ENCODE results near the gene MXD1.
"Not testable (repeated sequence)": the region's sequence is repeated elsewhere in the genome, so short reads cannot be mapped to it uniquely, and the experiment has no call there.

The MXD1 gene, protein sequence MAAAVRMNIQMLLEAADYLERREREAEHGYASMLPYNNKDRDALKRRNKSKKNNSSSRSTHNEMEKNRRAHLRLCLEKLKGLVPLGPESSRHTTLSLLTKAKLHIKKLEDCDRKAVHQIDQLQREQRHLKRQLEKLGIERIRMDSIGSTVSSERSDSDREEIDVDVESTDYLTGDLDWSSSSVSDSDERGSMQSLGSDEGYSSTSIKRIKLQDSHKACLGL

DNA sequence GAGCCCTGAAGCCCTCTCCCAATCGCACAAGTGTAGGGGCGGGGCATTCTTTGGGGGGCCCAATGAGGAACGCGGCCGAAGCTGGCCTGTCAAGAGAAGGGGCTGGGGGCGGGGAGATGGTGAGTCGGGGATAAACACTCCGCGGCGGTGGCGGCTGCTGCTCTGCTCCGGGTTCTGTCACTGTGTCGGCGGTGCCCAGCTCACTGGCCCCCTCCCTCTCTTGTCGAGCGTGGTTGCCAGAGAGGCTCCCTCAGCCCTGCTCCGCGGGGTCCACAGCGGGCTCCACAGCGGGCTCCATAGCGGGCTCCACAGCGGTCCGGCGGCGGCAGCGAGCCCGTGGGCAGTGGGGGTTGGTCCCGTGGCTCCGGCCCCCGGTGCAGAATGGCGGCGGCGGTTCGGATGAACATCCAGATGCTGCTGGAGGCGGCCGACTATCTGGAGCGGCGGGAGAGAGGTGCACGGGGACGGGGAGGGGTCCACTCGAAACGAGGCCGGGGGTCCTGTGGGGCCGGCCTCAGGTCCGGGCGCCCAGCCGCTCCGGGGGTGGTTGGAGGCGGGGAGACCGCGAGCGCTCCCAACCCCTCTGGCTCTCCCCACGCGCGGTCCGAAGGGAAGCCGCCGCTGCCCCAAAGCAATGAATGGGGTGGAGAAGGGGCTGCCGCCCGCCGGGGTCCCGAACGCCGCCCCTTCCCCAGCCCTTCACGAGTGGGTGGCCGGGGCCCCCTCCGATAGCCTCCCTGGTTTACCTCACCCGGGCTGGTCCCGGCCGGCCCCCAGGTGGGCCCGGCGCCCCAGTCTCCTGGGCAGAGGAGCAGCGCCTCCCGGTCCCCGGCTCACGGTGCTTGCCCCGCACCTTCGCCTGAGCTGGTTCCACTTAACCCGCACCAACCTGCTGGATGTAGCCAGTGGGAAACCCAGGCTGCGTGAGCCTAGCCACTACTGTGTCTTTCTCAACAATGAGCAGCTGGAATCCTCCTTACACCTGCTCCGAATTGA lies at the start of gene MXD1:
MXD1 (plus strand) TSS at position 160 of the 996 bp plus-strand sequence; CDS start at position 382, 222 bp downstream.
- DNase-seq, result no peak

DNA sequence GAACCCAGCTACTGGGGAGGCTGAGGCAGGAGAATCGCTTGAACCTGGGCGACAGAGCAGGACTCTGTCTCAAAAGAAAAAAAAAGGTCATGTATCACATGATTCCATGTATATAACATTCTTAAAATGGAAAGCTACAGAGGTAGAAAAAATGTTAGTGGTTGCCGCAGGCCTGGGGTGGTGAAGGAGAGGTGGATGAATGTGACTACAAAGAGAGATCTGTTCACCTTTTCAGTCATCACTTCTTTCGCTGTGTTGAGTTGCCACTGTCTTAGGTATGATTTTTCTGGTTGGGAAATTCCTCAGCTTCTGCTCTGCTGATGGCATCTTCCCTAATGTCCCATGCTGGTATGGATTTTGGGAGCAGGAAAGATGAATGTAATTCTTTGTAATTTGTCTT lies 26.5 kb upstream of the MXD1 start:
- DNase-seq, result no peak

DNA sequence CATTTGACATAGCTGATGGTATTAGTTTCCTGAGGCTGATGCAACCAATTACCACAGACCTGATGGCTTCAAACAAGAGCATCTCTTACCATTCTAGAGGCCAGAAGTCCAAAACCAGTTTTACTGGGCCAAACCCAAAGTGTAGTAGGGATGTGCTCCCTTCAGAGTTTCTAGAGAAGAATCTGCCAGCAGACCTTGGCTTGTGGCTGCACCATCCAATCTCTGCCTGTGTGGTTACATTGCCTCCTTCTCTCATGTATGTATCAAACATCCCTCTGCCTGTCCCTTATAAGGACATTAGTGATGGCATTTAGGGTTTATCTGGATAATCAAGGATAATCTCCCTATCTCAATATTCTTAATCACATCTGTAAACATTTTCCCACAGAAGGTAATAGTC lies 25.6 kb upstream of the MXD1 start:
- DNase-seq, result no peak

DNA sequence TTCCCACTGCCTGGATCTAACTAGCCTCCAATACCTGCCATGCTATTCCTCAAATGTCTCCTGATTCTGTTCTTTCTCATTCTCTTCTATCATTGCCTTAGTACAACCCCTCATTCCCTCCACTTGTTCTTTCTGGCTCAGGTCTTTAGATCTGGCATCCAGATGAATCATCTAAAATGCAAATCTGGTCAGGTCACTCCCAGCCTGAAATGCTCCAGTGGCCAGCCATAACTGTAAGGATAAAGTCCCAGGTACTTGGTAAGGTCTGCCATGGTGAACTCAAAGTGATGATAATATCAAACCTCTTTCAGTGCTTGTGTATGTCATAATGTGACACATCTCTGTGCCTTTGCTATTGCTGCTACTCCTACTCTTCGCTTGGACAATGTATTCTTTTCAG lies 24.0 kb upstream of the MXD1 start:
- DNase-seq, result no peak

DNA sequence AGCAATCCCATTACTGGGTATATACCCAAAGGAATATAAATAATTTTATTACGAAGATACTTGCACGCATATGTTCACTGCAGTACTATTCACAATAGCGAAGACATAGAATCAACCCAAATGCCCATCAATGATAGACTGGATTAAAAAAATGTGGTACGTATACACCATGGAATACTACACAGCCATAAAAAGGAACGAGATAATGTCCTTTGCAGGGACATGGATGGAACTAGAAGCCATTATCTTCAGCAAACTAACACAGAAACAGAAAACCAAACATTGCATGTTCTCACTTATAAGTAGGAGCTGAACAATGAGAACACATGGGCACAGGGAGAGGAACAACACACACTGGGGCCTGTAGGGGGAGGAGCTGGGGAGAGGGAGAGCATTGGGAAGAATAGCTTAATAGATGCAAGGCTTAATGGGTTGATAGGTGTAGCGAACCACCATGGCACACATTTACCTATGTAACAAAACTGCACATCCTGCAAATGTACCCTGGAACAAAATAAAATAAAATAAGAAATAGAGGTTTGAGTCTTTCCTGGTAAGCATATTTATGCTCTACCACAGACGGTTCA lies 22.0 kb upstream of the MXD1 start:
- DNase-seq, result not testable (repeated sequence)

DNA sequence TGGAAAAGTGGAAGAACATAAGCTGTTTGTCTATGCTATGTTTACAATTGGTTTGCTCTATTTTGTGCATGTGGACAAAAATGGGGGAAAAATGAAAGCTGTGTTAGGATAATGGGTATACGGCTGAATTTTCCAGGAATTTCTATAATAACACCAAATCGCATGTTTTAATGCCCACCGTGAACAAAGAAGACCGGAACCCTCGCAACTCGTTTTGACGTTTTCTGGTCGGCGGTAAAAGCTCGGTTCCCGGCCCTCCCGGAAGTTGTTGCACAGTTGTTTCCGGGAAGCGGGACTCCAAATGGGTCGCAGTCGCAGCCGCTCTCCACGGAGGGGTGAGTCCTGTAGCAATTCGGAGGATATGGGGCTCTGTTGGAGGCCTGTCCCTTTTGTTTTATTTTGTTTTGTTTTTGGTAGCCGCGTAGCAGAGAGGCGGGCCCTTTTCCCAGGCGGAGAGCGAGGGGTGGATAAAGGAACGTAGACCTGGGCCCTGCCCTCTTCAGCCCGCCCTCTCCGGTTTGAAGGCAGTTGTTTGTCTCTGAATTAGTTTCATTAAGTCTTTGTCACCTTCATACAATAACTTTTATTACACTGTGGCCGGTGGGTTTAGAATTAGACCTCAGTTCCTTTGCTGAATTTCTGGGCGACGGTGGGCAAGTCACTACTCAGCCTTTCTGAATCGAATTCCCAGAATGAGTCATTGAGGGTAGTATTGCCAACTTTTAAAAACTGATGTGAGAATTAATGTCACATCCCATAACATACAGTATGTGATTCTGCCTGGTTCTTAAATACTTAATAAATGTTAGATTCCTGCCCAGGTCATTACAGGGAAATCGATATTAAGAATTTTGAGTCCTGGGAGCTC lies 21.0 kb upstream of the MXD1 start, which contains the start of gene SNRNP27:
SNRNP27 (plus strand) TSS at position 273 of the 868 bp plus-strand sequence; CDS start at position 302, 29 bp downstream.
- DNase-seq, result peak; percentile 92

DNA sequence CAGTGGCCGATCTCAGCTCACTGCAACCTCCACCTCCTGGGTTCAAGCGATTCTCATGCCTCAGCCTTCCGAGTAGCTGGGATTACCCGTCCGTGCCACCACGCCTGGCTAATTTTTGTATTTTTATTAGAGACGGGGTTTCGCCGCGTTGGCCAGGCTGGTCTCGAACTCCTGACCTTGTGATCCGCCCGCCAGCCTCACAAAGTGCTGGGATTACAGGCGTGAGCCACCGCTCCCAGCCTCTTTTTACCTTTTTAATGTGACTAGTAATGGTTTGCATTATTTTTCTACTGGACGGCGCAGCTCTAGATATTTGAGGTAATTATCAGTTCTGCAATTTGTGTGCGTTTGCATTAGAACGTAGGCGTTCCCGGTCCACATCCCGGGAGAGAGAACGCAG lies 20.2 kb upstream of the MXD1 start:
- not testable (repeated sequence) for DNase-seq

DNA sequence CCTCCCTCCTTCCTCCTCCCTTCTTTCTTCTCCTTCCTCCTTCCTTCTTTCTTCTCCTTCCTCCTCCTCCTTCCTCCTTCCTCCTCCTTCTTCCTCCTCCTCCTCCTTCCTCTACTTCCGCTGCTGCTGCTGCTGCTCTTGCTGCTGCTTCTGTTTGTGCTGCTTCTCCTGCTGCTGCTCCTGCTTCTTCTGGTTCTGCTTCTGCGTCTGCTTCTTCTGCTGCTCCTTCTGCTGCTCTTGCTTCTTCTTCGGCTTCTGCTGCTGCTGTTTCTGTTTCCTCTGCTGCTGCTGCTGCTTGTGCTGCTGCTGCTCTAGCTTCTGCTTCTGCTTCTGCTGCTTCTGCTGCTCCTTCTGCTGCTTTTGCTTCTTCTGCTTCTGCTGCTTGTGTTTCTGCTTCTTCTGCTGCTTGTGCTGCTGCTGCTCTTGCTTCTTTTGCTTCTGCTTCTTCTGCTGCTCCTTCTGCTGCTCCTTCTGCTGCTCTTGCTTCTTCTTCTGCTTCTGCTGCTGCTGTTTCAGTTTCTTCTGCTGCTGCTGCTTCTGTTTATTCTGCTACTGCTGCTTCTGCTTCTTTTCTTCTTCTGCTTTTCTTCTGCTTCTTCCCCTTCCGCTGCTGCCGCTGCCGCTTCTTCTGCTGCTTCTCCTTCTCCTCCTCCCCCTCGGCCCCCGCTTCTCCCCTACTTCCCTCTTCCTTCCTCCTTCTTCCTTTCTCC lies 12.5 kb upstream of the MXD1 start:
- DNase-seq, result no peak

DNA sequence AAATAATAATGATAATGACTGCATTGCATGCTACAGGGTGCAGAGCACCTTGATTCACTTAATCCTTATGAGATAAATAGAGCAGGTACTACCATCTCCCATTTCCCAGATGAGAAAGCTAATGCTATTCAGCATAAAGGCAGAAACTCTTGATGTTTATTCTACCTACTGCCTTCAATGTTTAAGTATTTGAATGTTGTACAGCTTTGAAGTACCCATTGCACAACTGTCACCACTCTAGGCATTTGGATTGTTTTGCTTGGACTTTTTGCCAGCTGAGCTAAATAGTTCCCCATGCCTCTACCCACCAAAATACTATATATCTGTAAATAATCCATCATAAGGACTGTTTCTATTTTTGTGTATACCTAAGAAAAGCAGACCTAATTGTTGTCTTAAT lies 7.7 kb upstream of the MXD1 start:
- no peak for DNase-seq

DNA sequence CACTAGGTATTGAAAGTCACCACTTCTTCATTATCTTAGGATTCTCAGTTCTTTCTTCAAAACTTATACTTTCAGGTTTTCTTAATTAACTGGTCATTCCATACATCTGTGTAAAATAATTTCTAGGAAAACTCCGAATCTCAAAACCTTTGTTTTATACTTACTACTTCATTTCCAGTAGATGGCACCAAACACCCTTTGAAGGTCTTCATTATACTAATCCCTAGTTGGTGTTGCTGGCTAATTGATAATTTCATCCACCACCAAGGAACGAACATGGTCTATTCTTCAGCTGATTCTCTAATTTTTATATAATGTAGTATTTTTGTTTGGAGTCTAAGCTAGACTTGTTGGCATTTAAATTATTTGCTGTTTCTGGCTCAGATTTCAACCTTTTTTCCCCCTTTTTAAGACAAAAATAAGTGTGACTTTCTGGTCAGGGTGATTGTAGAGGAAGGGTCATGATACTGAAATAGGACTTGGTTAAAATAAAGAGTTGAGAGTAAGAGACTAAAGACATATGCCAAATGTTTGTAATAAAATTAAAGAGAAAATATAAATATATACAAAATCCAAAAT lies 2.8 kb upstream of the MXD1 start:
- no peak for DNase-seq

DNA sequence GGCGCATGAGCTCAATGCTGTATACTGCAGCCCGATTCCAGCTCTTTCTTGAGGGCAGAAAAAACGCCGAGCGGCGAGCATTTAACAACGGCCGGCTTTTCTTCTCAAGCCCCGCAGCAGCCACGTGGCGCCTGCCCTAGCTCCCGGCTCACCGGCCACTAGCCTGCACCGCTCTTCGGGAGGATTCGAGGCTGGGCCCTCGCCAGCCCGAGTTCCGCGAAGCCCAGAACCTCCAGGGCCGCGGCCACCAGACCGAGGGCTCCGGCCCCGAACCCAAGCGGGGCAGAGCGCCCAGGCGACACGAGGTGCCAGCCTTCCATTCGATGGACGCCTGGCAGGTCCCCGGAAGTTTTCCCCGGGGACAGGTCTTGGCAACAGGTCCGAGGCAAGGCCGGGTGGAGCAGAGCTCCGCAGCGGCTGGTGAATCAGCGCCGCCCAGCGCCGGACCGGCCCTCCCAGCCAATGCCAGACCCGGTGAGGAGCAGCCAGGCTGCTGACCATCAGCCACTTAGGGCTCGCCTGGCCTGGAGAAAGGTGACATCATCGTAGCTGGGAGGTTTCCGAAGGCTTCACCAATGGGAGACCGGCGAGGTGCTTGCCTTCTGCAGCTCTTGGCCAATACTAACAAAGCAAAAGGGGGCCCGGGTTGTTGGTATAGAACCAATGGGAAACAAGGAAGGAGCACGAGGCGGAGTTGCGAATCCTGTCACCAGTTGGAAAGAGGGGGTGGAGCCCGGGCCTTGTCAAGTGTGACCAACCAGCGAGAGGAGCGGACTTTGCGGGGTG lies 552 bp upstream of the MXD1 start:
- peak; percentile 99 for DNase-seq

DNA sequence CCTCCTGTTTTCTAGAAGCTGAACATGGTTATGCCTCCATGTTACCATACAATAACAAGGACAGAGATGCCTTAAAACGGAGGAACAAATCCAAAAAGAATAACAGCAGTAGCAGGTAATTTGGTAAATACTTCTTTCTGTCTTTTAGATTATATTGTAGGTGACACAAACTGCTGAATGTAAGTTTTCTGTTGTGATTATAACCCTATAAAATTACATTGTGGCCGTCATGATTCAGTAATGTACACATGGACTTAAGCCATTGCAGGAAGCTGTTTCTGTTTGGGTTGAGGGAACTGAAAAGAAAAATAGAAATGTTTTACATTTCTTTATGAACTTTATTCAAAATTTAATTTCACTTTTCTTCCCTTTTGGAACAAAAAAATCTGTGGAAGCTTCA lies 1.2 kb downstream of the MXD1 start:
- no peak for DNase-seq

DNA sequence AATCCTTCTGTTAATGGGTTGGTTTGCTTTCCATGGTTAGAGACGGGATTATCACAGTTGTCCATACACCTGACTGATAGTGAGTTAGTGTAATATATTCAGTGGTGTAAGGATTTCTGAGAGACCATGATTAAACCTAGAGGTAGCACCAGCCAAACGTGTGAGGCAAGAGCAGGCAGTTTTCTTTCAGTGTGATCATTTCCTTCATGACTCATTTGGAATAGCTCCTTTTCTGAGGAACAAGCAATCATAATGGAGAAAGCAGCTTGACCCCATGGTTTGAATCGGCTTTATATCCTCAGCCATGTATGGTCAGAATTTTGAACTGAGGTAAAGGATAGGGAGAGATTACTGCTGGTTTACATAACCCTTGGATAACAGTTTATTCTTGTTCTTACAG lies 2.9 kb downstream of the MXD1 start:
- no peak for DNase-seq

DNA sequence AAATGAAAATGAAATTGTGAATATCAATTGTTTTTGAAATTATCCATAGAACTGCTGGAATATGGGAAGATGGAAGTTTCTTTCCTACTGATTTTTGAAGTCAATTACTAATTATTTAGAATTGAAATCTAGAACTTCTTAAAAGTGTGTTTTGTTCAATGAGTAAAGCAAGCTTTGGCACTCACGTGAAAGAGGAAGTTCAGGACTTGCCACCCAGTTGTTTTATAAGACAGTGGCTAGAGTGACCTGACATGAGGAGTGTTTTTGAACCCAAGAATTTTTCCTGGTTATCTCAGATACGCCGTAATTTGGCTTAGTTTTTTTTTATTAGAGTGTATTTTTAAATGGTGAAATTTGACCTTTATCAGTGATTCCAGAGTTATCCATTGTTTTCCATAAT lies 3.5 kb downstream of the MXD1 start:
- DNase-seq, result no peak

DNA sequence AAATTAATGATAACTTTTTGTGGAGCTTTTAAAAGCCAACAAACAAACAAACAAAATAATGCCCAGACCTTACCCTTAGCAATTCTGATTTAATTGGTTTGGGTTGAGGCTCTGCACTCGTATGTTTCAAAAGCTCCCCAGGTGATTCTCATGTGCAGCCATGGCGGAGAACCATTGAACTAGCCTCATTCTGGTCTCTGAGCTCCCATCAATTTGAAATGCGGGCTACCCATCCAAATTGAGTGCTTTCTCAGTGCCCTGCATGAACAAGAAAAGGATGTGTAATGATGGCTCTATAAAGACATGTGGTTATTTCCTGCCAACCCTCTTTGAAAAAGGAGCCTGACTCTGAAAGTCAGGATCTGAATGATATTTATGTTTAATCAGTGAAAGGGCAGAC lies 8.2 kb downstream of the MXD1 start:
- no peak for DNase-seq

DNA sequence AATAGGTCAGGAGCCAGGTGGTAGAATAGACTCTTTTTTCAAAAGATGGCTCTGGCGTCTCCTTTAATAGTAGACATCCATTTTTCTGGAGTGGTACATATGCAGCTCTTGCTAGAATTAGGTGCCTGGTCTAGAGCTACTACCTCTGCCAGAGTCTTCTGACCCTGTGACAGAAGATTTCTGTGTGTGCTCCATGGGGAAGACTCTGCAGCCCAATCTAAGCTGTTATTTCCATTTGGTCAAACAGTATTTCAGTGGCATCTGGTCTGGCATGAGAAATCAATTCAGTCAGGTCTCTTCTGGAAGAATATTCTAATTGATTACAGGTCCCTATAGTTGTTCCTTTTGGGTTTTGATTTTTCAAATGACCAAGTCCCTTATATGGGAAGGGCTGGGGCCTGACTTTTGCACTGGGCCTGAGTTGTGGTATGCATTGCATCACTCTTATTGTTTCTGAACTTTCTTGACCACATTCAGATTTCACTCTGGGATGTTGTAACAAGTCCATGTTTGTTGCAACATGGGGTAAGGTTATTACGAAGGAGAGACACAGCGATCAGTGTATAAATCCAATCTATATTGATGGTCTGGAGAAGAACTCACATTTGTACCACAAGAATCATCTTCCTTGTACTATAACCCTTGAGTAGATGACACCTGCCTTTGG lies 12.1 kb downstream of the MXD1 start:
- DNase-seq, result no peak

DNA sequence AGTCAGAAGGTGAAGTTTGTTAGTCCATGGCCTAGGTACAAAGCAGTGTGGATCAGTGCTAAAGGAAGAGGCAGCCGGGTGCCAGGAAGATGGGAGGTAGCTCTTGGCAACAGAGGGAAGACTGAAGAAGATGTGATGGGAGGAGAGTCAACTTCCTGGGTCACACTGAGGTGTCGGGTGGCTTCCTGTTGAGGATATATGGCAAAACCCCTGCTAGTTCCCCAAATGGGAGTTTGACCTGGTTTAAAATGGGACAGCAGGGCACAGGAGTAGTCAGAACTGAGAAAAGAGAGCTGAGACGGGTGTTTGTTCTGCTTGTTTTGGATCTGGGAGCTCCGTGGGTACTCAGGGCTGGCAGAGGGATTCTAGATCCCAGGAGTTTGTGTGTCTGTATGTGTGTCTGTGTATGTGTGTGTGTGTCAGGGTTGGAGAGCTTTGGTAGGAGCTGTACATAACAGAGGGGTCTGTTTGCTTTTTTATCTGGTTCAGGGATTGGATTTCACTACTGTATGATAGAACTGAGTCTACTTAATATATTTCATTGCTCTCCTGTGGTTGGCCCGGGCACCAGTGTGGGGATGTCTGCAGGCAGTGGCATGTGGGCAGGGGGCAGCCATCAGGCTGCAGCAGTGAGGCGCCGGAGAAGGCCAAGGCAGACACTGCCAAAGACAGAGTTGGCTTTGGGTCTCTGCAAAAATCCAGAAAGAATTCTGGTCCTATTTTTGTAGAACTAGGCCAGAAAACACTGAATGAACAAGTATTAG lies 17.1 kb downstream of the MXD1 start:
- DNase-seq, result no peak

DNA sequence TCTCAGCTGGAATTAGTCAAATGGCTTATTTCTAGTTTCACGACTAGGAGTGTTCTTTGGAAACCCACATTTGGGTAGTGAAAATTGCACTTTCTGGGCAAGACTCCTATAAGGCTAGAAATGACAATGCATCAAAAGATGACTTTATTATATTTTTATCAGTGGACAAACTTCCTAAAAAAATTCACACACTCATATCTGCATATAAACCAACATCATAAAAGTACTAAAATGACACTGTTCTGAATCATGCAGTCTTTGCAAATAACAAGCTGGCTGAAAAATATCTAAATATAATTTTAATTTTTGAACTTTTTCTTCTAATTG lies 17.6 kb downstream of the MXD1 start:
- DNase-seq, result no peak

DNA sequence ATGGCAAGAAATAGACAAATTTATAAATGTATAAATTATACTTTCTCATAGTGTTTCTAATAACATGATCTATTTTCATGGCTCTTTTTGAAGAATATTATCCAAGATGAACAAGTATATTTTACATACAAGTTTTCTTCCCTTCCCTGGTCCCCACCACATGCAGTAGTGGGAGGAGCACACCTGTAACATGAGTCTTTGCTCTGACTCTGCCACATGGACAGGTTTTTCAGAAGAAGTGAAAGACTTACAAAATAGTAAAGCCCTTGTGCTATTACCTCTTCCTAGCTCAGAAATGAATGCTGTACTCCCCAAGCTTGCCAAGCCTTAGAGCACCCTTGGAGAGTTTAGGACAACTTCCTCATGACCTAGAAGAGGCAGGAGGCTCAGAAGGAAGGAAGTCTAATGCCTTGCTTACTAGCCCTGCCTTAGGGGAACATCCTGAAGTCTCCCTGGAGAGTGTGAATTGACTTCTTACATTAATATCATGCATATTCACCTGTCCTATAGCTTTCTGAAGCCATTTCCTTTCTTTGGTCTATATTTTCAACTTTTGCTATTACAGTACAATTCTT lies 18.4 kb downstream of the MXD1 start:
- DNase-seq, result no peak

All from right forelimb (tissue), 1 donor.